ENCODE measurements around the gene TRIM2. TPM values are rescaled to one million over a fixed set of nuclear protein-coding genes. Genes with fewer than 3 reads are reported as not detected.

Gene TRIM2
- total RNA-seq, 2 experiments from 2014 or later, result 0.06 to 0.29 TPM

GRCh38 chr4:153295131-153295755, 91.0 kb downstream of the TRIM2 start:
- H2AFZ ChIP-seq (ENCODE audit: low read length), result no peak overlapping the region
- intact Hi-C loops (cut with micrococcal nuclease; ENCODE audit: unreplicated experiment), result no loop called here
- CTCF ChIA-PET (ENCODE audit: unreplicated experiment), result no interaction called here

GRCh38 chr4:153296040-153296823, 92.0 kb downstream of the TRIM2 start:
- Histone ChIP-seq H3K36me3 (ENCODE audit: insufficient read depth, low read length) (no peaks in the 10 kb centered on the region), H4K20me1 (ENCODE audit: insufficient read depth, low read length) (no peaks in the 10 kb centered on the region), H3K4me1 (ENCODE audit: insufficient read depth, low read length, poor library complexity, severe bottlenecking) (no peaks in the 10 kb centered on the region), H2AFZ (ENCODE audit: low read length) (no peak overlapping the region), H3K27ac (ENCODE audit: low read depth, low read length, poor library complexity, severe bottlenecking) (no peak overlapping the region), H3K4me3 (ENCODE audit: low read depth, low read length, poor library complexity, severe bottlenecking) (no peak overlapping the region), H3K9me2 (ENCODE audit: insufficient read depth, low read length) (no peaks in the 10 kb centered on the region), H3K9me3 (ENCODE audit: low read length) (no peaks in the 10 kb centered on the region), H3K79me2 (ENCODE audit: insufficient read depth, low read depth, low read length) (no peaks in the 10 kb centered on the region), H3K4me2 (ENCODE audit: low read length) (no peak overlapping the region)
- TF ChIP-seq CTCF (conservative IDR thresholded peaks at IDR 0.05; ENCODE audit: low read length), result no peak
- TF ChIP-seq EZH2phosphoT487 (IDR thresholded peaks at IDR 0.05; ENCODE audit: borderline replicate concordance, low read depth, low read length), result no peak
- DNase-seq (ENCODE audit: low spot score), result no peak
- no TSS peak for BruUV-seq (replicated peaks)
- ChIA-PET POLR2A (interaction anchor here (0.7 to 1.2 kb wide), 2 partner anchors 14 to 446 kb away, joined by 3 to 6 read pairs; no protein-coding TSS in a partner anchor), CTCF (ENCODE audit: unreplicated experiment) (no interaction called here)
- intact Hi-C loops (cut with micrococcal nuclease; ENCODE audit: unreplicated experiment), result no loop called here

More at GRCh38 chr4:153295131-153295755, 91.0 kb downstream of the TRIM2 start:
- H3K4me1 ChIP-seq (ENCODE audit: insufficient read depth, low read length, poor library complexity, severe bottlenecking), result no peaks in the 10 kb centered on the region
- no peaks in the 10 kb centered on the region for H3K9me2 ChIP-seq (ENCODE audit: insufficient read depth, low read length)
- POLR2A ChIA-PET, result interaction anchor here (0.5 kb wide), 1 partner anchor 10 kb away, joined by 3 read pairs; no protein-coding TSS in a partner anchor
- no peaks in the 10 kb centered on the region for H3K36me3 ChIP-seq (ENCODE audit: insufficient read depth, low read length)
- no peak overlapping the region for H3K4me3 ChIP-seq (ENCODE audit: low read depth, low read length, poor library complexity, severe bottlenecking)
- no peak overlapping the region for H3K27ac ChIP-seq (ENCODE audit: low read depth, low read length, poor library complexity, severe bottlenecking)
- no peak overlapping the region for H3K4me2 ChIP-seq (ENCODE audit: low read length)
- TF ChIP-seq EZH2phosphoT487 (IDR thresholded peaks at IDR 0.05; ENCODE audit: borderline replicate concordance, low read depth, low read length), result no peak
- no peaks in the 10 kb centered on the region for H4K20me1 ChIP-seq (ENCODE audit: insufficient read depth, low read length)
- no peaks in the 10 kb centered on the region for H3K79me2 ChIP-seq (ENCODE audit: insufficient read depth, low read depth, low read length)
- H3K9me3 ChIP-seq (ENCODE audit: low read length), result no peaks in the 10 kb centered on the region
- DNase-seq (ENCODE audit: low spot score), result no peak
- no TSS peak for BruUV-seq (replicated peaks)

- H3K9me3 ChIP-seq (ENCODE audit: low read length), result 0 out of 2 replicates have a peak, but pooled peaks cover 6% of the 10 kb centered on the region
- H3K27ac ChIP-seq (ENCODE audit: low read depth, low read length, poor library complexity, severe bottlenecking), result no peak overlapping the region
- no peaks in the 10 kb centered on the region for H3K9me2 ChIP-seq (ENCODE audit: insufficient read depth, low read length)
- no peaks in the 10 kb centered on the region for H3K4me1 ChIP-seq (ENCODE audit: insufficient read depth, low read length, poor library complexity, severe bottlenecking)
- no peaks in the 10 kb centered on the region for H3K79me2 ChIP-seq (ENCODE audit: insufficient read depth, low read depth, low read length)
- intact Hi-C loops (cut with micrococcal nuclease; ENCODE audit: unreplicated experiment), result no loop called here
- no peak overlapping the region for H3K4me2 ChIP-seq (ENCODE audit: low read length)
- no peak overlapping the region for H2AFZ ChIP-seq (ENCODE audit: low read length)
- no peaks in the 10 kb centered on the region for H3K36me3 ChIP-seq (ENCODE audit: insufficient read depth, low read length)
- no peak overlapping the region for H3K4me3 ChIP-seq (ENCODE audit: low read depth, low read length, poor library complexity, severe bottlenecking)
- H4K20me1 ChIP-seq (ENCODE audit: insufficient read depth, low read length), result no peaks in the 10 kb centered on the region
- POLR2A ChIA-PET, result interaction anchor here (0.5 to 1.4 kb wide), 4 partner anchors 13 to 445 kb away, joined by 3 to 6 read pairs (median 4); no protein-coding TSS in a partner anchor
- BruUV-seq (replicated peaks), result no TSS peak
- CTCF ChIA-PET (ENCODE audit: unreplicated experiment), result no interaction called here
- TF ChIP-seq EZH2phosphoT487 (IDR thresholded peaks at IDR 0.05; ENCODE audit: borderline replicate concordance, low read depth, low read length) (no peak), CTCF (conservative IDR thresholded peaks at IDR 0.05; ENCODE audit: low read length) (no peak)
- no peak for DNase-seq (ENCODE audit: low spot score)
These were observed 92.9 kb downstream of the TRIM2 start for GRCh38 chr4:153297116-153297515.
